Measurements from ENCODE around the gene BTBD9. TPM values are rescaled to one million over a fixed set of nuclear protein-coding genes. Genes with fewer than 3 reads are reported as not detected.

Gene BTBD9
- total RNA-seq, 1 donor from 2014 or later, result 47.9 TPM

DNA sequence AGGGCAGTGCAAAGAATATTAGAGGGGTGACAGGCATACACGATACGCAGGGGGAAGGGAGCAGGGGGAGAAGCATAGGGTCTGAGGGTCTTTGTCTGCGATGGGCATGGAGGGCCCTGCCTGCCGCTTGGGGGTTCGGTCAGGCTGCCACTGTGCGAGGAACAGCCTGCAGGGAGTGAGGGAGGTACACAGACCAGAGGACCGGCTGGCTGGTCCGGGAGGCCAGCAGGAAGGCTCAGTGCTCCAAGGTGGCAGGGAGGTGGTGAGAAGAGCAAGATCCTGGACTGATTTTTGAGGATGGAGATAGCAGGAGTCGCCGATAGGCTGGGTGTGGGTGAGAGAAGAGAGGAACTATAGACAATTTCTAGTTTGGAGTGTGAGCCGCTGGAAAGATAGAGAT is 481.8 kb downstream of the BTBD9 start:
- Histone ChIP-seq H3K9me3 (no peaks in the 10 kb centered on the region), H3K4me1 (peaks cover 7% of the 10 kb centered on the region), H3K4me3 (no peak overlapping the region), H3K36me3 (no peaks in the 10 kb centered on the region), H3K27me3 (no peaks in the 10 kb centered on the region), H3K27ac (no peak overlapping the region)
- DNase-seq (peak; percentile 38), ATAC-seq (no peak)
- TF ChIP-seq, protein P1, sequence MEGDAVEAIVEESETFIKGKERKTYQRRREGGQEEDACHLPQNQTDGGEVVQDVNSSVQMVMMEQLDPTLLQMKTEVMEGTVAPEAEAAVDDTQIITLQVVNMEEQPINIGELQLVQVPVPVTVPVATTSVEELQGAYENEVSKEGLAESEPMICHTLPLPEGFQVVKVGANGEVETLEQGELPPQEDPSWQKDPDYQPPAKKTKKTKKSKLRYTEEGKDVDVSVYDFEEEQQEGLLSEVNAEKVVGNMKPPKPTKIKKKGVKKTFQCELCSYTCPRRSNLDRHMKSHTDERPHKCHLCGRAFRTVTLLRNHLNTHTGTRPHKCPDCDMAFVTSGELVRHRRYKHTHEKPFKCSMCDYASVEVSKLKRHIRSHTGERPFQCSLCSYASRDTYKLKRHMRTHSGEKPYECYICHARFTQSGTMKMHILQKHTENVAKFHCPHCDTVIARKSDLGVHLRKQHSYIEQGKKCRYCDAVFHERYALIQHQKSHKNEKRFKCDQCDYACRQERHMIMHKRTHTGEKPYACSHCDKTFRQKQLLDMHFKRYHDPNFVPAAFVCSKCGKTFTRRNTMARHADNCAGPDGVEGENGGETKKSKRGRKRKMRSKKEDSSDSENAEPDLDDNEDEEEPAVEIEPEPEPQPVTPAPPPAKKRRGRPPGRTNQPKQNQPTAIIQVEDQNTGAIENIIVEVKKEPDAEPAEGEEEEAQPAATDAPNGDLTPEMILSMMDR (IDR thresholded peaks at IDR 0.05), result no peak
- intact Hi-C loops (cut with DNase I), result no loop called here

DNA sequence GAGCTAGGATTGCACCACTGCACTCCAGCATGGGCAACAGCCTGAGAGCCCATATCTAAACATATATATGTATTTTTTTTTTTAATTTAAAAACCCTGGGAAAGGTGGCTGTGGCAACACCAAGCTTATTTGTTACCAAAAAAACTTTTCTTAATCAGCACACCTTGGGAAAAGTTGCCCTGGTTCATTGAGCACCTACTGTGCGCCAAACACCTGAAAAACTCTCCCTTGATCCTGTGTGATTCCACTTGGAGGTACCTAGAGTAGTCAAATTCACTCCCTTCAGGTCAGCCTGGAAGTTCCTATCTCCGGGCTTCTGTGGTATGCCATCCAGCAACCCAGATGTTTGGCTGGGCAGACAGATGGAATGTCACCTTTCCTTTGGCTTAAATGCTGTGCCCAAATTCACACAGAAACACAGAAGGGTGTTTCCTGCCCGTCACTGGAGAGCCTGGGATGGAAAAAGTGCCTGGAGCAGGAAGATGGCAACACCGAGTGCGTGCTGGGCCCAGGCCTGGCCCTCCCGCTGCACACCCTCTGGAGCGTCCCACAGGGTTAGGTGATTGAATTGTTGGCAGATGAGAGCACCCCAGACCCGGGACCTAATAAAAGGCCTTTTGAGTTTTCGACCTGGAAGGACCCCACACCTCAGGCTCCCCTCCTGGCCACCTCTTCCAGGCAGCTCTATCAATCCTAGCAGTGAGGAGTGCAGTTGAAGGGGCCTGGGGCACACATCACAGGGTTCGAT is 482.7 kb downstream of the BTBD9 start:
- Histone ChIP-seq H3K4me3 (no peak overlapping the region), H3K36me3 (no peaks in the 10 kb centered on the region), H3K27ac (no peak overlapping the region), H3K4me1 (peaks cover 7% of the 10 kb centered on the region), H3K9me3 (no peaks in the 10 kb centered on the region), H3K27me3 (no peaks in the 10 kb centered on the region)
- intact Hi-C loops (cut with DNase I), result no loop called here
- ATAC-seq, result no peak
- no peak for DNase-seq
- TF ChIP-seq, protein P1 (IDR thresholded peaks at IDR 0.05), result no peak

DNA sequence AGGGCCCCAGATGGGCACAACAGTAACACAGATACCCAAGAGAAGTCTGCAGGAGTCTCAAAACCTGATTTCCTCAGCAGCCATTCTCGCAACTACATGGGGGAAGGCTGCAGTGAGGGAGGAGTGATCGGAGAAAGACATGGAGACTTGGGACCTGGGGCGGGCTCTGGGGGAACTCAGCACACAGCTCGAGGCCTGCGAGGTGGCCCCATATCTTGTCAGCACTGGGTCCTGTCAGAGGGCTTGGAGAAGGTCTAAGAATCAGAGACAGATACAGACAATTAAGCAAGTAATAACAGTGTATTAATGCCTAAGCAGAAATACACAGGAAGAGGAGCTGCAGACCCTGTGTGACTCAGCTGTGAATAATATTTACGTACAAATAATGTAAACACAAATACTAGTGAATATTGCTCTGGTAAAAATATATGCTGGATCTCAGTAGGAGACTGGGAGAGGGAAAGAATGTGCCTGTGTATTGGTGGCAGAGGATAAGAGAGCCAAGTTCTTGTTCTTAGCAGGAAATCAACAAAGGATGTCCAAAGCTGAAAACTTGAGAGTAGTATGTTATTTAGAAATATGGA is 484.0 kb downstream of the BTBD9 start:
- Histone ChIP-seq H3K27me3 (no peaks in the 10 kb centered on the region), H3K9me3 (no peaks in the 10 kb centered on the region), H3K4me3 (no peak overlapping the region), H3K4me1 (peaks cover 7% of the 10 kb centered on the region), H3K36me3 (no peaks in the 10 kb centered on the region), H3K27ac (peak overlapping the region; percentile 55)
- TF ChIP-seq, protein P1 (IDR thresholded peaks at IDR 0.05), result no peak
- ATAC-seq (no peak), DNase-seq (peak; percentile 51)
- intact Hi-C loops (cut with DNase I), result no loop called here

DNA sequence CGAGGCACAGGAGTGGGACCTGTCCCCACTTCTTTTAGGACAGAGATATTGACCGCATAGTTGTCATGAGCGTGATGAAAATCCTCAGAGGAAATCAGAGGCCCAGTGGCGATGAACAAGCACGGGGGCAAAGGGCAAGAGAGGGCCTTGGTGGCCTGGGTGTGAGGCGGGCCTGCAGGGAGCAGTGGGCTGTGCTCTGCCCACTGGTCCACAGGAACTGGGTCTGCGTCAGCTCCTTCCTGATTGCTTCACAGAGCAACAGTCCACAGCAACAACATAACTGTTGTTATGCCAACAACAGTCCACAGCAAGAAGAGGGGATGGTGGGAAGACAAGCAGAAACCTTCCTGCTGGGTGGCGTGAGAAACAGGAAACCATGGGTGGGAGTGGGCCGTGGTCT is 484.6 kb downstream of the BTBD9 start:
- Histone ChIP-seq H3K27ac (peak overlapping the region; percentile 55), H3K27me3 (no peaks in the 10 kb centered on the region), H3K36me3 (no peaks in the 10 kb centered on the region), H3K9me3 (no peaks in the 10 kb centered on the region), H3K4me1 (peaks cover 8% of the 10 kb centered on the region), H3K4me3 (no peak overlapping the region)
- DNase-seq (peak; percentile 77), ATAC-seq (peak; percentile 88)
- intact Hi-C loops (cut with DNase I), result no loop called here
- TF ChIP-seq, protein P1 (IDR thresholded peaks at IDR 0.05), result no peak

DNA sequence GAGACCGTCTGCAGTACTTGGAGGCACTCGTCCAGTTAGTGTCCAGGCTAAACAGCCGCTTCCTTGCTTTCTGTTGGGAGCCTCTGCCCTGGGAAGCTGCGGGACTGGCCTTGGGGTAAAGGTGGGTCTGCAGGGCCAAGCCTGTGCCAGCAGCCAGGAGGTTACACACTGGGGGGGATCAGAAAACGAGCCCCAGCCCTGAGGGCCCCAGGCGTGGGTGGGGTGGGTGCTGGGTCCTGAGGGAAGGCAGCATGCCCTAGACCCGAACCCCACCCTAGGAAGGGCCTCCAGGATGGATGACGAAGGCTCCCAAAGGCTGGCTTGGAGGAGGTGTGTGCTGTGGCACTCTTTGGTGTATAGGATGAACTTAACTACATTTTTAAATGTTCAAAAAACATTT is 485.0 kb downstream of the BTBD9 start:
- TF ChIP-seq, protein P1 (IDR thresholded peaks at IDR 0.05), result no peak
- Histone ChIP-seq H3K4me3 (no peak overlapping the region), H3K36me3 (no peaks in the 10 kb centered on the region), H3K4me1 (peaks cover 12% of the 10 kb centered on the region), H3K27ac (peak overlapping the region; percentile 55), H3K27me3 (no peaks in the 10 kb centered on the region), H3K9me3 (no peaks in the 10 kb centered on the region)
- intact Hi-C loops (cut with DNase I), result no loop called here
- DNase-seq (peak; percentile 59), ATAC-seq (no peak)

Measured in upper lobe of right lung (tissue), 1 donor.